HL-60/S4 treated with retinoic acid at 250 ng/mL for 4 days and 3 days (cell line): ENCODE measurements around the gene CCR8.
"Not testable (repeated sequence)": the region's sequence is repeated elsewhere in the genome, so short reads cannot be mapped to it uniquely, and the experiment has no call there.

ENCODE experiments used
- in situ Hi-C: fragments of 300-500 bp; cut with MboI; formaldehyde crosslinking; loops from 2 replicates; pipeline ENCODE4 v1.7.0; 2022; ENCODE audit warnings: low sequenced_read_pairs

The CCR8 gene

DNA sequence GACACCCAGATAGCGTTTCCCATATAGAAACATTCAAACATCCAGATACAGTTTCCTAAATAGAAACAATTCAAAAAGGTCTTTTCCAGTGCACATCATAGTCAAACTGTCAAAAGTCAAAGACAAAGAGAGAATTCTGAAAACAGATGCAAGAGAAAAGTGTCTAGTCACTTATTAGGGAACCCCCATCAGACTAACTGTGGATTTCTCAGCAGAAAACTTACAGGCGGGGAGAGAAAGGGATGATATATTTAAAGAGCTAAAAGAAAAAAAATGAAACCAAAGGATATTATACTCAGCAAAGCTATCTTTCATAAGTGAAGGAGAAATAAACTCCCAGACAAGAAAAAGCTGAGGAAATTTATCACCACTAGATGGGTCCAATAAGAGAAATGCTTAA is 27.3 kb upstream of the CCR8 start:
- in situ Hi-C loops = no loop called here

DNA sequence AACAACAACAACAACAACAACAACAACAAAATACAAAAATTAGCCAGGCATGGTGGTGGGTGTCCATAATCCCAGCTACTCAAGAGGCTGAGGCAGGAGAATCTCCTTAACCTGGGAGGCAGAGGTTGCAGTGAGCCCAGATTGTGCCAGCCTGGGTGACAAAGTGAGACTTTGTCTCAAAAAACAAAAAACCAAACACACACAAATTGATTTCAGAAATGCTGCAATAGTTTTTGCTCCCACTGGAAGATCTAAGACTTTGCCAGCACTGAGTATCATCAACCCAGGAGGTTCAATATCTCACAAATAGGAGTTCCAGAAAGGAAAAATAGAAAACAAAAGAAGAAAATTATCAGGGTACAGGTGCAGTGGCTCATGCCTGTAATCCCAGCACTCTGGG is 16.2 kb upstream of the CCR8 start:
- in situ Hi-C loops = no loop called here

DNA sequence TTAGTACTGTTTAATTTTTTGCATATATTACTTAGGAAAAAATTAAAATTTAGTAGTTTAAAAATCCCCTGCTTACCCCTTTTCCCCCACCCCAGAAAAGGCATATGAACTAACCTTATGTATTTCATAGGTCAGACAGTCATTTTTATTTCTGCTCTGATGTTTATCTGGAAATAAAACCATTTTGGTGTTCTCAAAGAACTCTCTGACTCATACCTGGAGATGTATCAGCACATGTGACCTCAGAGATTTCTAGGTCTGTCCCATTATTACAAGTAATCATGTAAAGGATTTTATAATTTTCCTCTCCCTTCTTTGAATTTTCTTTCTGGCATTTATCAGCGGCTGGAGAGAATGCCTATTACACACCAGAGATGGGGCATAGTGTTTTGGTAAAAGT is 14.1 kb upstream of the CCR8 start:
- in situ Hi-C loops = no loop called here

DNA sequence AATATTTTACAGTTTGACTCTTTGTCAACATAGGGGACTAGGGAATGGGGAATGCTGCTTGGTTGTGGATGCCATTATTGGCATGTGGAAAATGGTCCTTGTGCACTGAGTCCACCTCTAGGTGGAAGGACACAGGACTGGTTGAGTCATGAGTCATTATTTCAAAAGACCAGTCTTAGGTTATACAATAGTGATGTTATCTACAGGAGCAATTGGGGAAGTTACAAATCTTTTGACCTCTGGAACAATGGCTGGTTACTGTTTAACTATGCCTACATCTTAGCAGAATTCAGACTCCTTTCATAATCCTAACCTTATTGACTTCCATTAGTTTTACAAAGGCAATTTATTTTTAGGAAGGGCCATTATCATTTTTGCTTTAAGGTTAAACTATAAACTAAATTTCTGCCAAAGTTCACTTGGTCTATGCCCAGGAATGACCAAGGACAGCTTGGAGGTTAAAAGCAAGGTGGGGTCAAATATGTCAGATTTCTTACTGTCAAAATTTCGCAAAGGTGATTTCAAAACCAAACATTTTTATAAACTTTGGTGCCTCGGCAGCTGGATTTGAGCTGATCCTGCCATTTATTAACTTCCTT is 11.8 kb upstream of the CCR8 start:
- in situ Hi-C loops = no loop called here

GRCh38 chr3:39318301-39318700 is 11.2 kb upstream of the CCR8 start:
- in situ Hi-C loops = no loop called here

- in situ Hi-C loops = no loop called here
Observed at GRCh38 chr3:39319249-39319648, 10.3 kb upstream of the CCR8 start.

DNA sequence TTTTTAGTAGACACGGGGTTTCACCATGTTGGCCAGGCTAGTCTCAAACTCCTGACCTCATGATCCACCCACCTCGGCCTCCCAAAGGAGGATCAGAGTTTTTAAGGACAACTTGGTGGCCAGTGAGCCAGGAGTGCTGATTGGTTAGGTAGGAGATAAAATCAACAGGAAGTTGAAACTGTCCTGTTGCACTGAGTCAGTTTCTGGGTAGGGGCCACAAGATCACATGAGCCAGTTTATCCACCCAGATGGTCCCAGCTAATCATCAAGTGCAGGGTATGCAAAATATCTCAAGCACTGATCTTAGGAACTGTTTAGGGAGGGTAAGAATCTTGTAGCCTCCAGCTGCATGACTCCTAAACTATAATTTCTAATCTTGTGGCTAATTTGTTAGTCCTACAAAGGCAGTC is 7.9 kb upstream of the CCR8 start:
- in situ Hi-C loops = not testable (repeated sequence)

- in situ Hi-C loops = not testable (repeated sequence)
Observed at GRCh38 chr3:39322209-39322715, 7.2 kb upstream of the CCR8 start.

- in situ Hi-C loops = no loop called here
Observed at GRCh38 chr3:39322936-39323335, 6.6 kb upstream of the CCR8 start.

GRCh38 chr3:39323494-39323893 is 6.0 kb upstream of the CCR8 start:
- in situ Hi-C loops = no loop called here

GRCh38 chr3:39325236-39325635 is 4.3 kb upstream of the CCR8 start:
- in situ Hi-C loops = no loop called here

DNA sequence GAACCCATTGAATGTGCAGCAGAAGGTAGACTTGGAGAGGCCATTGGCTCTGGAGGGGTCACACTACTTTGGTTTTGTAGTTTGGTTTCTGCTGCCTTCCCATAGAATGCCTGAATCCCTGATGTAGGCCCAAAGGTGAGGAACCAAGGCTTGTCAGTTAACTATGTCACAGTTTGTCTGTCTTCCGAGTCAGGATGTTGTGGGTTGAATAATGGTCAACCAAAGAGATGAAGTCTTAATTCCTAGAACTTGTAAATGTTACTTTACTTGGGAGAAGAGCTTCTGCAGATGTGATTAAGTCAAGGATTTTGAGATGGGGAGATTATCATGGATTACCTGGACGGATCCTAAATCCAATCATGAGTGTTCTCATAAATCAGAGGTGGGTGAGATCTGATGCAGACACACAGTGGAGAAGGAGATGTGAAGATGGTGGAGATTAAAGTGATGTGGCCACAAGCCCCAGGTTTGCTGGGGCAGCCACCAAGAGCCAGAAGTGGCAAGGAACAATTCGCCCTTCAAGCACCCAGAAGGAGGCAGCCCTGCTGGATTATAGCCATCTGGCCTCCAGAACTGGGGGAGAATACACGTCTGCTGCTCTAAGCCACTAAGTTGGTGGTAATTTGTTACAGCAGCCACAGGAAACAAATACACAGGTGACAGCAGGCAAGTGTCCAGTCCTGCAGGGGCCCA is 2.3 kb upstream of the CCR8 start:
- in situ Hi-C loops = no loop called here

GRCh38 chr3:39327746-39328349 is 1.7 kb upstream of the CCR8 start:
- in situ Hi-C loops = no loop called here

- in situ Hi-C loops = no loop called here
Observed at GRCh38 chr3:39330824-39331223, 1.3 kb downstream of the CCR8 start.

DNA sequence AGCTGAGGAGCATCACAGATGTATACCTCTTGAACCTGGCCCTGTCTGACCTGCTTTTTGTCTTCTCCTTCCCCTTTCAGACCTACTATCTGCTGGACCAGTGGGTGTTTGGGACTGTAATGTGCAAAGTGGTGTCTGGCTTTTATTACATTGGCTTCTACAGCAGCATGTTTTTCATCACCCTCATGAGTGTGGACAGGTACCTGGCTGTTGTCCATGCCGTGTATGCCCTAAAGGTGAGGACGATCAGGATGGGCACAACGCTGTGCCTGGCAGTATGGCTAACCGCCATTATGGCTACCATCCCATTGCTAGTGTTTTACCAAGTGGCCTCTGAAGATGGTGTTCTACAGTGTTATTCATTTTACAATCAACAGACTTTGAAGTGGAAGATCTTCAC is 3.0 kb downstream of the CCR8 start:
- in situ Hi-C loops = no loop called here

DNA sequence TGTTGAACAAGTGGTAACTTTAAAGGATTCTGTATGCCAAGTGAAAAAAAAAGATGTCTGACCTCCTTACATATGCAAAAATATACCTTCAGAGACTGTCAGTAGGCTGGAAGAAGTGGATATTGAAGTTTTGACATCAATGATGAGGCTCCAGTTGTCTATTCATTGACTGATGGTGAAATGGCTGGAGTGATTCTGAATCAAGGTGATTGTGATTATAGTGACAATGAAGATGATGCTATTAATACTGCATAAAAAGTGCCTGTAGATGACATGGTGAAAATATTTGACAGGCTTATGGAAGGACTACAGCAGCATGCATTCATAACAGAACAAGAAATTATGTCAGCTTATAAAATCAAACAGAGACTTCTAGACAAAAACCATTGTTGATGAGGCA is 4.1 kb downstream of the CCR8 start:
- in situ Hi-C loops = no loop called here

DNA sequence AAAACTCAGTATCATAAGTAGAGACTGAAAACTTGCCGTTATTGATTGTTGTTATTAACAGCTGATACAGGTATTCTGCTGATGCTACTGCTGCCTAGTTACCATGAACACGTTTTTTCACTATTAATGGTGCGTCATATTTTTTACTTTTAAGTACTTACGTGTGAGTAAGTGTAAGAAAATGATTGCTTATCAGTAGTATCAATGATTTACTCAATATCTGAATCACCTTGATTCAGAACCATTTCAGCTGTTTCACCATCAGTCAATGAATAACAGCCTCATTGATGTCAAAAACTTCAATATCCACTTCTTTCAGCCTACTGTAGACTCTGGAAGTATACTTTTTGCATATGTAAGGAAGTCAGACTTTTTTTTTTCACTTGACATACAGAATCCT is 4.7 kb downstream of the CCR8 start:
- in situ Hi-C loops = no loop called here

- in situ Hi-C loops = no loop called here
Observed at GRCh38 chr3:39338201-39338600, 8.7 kb downstream of the CCR8 start.

DNA sequence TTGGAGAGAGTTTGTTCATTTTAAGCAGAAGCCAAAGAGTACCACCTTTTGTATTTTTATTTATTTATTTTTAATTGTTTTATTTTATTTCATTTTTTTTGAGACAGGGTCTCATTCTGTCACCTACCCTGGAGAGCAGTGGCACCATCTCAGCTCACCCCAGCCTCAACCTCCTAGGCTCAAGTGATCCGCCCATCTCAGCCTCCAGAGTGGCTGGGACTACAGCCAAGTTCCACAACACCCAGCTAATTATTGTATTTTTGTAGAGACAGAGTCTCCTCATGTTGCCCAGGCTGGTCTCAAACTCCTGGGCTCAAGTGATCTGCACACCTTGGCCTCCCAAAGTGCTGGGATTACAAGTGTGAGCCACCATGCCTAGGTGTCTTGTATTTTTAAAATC is 9.6 kb downstream of the CCR8 start:
- in situ Hi-C loops = no loop called here

- in situ Hi-C loops = no loop called here
Observed at GRCh38 chr3:39343076-39343717, 13.7 kb downstream of the CCR8 start.

DNA sequence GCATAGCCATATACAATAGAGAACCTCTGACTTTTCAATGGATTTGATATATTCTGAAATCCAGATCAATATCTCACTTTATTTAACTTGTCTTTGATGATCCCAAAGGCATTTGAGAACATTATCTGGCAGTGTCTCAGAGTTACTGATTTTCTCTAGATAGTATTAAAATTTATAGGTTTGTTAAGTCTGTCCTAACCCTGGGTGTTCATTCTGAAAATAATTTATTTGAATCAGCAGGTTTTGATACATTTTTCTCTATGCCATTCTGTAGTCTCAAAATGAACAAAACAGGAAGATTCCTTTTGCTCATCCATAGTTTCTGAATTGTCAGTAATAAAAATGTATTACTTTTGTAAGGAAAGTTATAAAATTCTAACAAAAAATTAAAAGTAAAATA is 14.3 kb downstream of the CCR8 start:
- in situ Hi-C loops = no loop called here
